ENCODE results near the gene VPS25.
A peak's percentile ranks its signal among the peaks of the same experiment; 100 is the strongest.

The VPS25 gene

DNA sequence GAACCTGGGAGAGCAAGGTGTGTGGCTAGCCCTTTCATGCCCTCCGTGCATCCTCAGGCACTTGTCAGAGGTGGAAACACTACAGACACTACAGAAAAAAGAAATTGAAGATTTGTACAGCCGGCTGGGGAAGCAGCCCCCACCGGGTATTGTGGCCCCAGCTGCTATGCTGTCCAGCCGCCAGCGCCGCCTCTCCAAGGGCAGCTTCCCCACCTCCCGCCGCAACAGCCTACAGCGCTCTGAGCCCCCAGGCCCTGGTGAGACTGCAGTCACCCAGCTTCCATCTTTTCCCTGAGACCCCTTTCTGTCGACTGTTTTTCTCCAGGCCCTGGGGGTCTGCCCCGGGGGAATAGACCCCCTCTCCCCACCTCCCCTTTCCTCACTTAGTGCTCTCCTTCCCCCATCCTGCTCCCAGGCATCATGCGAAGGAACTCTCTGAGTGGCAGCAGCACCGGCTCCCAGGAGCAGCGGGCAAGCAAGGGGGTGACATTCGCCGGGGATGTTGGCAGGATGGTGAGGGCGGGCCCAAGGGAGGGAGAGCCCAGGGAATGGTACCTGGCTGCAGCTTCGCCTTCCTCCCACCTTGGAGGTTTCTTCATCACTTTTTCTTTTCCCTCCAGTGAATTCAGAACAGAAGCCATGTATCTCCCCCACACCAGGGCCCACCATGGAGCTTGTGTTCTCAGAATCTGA lies 23.0 kb downstream of the VPS25 start:
- DNase-seq = no peak

DNA sequence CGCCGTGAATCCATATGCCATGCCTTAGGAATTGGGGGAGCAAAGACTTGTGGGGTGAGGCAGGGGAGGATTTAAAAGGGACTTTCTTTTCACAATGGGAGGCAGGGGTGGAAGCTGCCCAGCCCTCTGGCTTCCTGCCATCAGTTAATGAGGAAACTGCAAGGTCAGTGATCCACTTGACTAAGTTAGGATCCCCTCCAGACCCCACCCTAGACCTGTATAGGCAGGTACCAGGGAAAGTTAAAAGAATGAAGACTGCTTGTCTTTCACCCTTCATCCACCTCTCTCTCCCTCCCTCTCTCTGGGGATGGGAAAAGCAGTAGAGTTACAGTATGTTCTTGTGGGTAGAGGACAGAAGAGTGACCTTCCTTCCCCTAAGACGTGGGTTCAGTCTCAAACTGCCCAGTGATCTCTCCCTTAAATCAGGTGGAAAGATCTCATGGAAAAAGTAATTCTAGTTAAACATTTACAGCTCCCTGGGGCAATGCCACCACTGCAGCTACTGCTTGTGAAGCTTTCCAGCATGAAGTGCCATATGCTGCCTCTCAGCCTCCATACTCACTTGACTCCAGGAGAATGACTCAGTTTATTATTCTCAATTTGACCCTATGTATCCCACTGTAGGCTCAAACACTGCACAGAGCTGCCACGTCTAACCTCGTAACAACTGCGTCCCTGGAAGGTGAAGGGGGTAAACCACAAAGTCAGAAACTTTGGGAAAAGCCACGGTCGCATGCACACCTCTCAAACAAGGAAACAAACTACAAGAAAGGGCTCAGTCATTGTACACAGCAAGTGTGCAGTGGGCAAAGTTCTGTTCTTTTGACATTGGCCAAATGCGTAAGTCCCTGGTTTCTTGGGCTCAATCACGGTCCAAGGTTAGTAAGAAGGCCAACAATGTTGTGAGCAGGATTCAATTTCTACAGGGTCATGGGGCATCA lies 24.1 kb downstream of the VPS25 start:
- no peak for DNase-seq

DNA sequence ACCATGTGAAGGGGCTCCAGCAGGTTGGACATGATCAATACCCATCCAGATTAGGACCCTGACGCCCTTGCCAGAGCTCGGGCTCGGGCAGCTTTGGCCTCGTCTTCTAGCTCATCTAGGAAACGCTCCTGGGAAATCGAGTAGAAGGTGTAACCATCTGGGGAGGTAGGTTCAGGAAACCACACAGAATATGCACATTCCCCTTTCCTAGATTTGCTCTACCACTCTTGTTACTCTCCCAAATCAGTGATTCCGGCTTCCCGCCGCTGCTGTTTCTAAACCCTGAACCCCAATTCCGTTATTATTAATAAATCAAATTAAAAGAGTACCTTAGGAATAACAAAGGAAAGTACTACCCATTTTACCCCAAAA lies 24.7 kb downstream of the VPS25 start:
- no peak for DNase-seq

DNA sequence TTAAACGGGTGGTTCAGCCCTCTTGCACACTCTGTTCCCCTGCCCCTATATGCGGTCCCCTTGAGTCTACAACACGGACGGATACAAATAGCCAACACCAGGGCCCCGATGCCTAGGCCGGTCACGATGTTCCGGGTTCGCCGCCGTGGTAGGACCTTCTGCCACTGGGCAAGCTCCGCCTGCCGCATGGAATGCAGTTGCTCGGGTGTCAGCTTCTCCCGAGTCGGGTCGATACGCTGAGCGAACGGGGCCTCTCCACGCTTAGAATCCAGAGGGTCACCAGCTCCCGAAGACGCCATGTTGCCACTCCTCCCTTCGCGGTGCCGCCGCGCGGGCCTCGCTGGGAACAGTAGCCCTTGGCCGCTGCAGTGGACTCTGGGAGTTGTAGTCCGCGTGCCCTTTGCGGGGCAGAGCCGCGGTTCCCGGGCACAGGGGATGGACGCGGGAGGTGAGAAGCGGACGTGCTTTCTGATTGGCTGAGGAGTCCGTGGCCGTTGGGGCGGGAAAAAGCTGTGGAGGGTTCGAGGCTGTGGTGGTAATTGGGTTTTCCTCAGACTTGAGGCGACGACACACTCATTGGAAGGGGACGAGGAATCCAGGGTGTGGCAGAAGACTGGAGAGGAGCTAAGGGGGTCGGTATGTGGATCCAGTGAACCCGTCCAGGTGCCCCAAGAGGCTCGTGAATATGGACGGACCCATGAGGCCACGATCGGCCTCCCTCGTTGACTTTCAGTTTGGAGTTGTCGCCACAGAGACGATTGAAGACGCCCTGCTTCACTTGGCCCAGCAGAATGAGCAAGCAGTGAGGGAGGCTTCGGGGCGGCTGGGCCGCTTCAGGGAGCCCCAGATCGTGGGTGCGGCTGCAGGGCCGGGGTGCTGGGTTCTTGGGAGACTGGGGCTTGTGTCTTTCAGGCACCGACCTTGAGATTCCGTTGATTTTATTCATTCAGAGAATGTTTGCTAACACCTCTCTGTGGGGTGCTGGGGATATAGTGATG lies 25.4 kb downstream of the VPS25 start, which contains the start of the genes CNTD1 and COA3:
TSS of gene CNTD1 (plus strand) at position 479 of the 998 bp plus-strand sequence. CDS start at position 686, 207 bp downstream.
TSS of gene COA3 (minus strand) at position 322 of the 998 bp plus-strand sequence. CDS start at position 299, 23 bp downstream.
- peak; percentile 89 to 90 for DNase-seq

DNA sequence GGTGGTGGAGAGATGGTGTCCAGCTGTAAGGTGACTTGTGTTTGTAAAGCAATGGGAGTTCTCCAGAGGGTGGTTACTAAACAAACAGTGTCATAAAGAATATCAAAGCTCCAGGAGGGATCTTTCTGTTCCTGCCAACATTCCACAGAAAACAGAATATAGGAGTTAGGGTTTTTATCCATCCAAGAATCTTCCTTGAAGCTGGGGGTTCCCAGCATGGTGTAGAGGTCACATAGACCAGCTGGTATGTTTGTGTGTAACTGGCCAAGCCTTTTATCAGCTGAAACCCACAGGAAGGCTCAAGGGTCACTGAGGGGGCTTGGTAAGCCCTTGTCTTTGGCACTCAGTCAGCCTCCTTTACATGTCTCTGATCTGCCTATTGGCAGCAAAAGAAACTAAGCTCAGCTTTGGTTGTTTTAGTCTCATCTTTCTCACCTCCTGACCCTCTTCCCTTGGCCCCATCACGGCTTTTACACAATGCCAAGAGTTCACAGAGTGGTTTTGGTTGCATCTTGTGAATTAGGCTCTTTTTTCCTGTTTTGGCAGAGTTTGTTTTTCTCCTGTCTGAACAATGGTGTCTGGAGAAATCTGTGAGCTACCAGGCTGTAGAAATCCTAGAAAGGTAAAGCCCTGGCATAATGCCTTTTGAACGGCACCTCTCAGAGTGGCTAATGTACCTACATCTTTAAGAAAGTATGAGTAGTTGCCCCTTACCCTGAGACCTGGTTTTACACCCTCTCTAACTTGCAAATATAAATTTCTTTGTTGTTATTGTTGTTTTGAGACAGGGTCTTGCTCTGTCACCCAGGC lies 30.0 kb downstream of the VPS25 start:
- no peak for DNase-seq

DNA sequence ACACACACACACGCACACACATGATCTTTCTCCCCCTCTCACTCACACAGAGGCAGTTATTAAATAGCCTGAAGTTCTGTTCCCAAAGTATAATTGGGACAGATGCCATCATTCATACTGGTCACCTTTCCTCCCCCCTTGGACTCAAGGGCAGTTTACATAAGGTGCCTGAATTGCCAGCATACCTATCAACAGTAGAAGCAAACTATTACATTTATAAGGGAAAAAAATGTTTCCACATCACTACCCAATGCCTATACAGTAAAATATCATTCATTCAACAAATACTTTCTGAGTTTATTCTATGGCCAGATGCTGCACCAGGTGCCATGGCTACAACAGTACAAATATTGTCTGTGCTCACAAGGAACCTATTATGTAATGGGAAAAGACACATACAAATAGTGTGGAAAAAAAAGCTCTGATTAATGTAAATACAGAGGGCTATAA lies 31.7 kb downstream of the VPS25 start:
- no peak for DNase-seq

DNA sequence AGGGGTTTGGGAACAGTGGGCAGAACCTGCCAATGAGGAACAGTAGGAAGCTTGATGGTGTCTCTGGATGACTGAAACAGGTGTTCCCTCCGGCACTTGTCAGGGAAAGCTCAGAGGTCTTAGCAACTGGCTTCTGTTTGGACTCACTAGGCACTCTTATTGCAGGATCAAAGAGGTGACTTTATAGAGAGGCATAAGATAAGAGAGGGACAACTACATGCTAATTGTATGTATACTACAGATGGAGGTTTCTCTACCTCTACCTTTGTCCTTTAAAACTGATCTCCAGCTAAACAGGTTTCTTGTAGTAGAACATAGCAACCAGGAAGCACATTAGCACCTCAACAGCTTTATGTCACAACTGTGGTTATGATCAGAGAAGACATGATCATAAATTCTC lies 33.0 kb downstream of the VPS25 start:
- no peak for DNase-seq

DNA sequence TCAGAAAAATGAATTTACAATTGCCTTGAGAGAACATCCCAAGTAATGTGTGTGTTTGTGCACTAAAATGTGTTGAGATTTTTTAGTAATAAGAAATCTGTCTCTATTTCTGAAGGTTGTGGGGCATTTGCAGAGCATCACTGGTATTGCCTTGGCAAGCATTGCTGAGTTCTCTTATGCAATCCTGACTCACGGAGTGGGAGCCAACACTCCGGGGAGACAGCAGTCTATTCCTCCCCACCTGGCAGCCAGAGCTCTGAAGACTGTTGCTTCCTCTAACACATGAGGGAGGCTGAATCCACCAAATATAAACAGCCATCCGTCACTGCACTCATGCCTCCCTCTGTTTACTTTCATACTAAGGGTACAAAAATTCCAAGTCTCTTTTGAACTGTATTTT lies 36.0 kb downstream of the VPS25 start:
- DNase-seq = no peak

DNA sequence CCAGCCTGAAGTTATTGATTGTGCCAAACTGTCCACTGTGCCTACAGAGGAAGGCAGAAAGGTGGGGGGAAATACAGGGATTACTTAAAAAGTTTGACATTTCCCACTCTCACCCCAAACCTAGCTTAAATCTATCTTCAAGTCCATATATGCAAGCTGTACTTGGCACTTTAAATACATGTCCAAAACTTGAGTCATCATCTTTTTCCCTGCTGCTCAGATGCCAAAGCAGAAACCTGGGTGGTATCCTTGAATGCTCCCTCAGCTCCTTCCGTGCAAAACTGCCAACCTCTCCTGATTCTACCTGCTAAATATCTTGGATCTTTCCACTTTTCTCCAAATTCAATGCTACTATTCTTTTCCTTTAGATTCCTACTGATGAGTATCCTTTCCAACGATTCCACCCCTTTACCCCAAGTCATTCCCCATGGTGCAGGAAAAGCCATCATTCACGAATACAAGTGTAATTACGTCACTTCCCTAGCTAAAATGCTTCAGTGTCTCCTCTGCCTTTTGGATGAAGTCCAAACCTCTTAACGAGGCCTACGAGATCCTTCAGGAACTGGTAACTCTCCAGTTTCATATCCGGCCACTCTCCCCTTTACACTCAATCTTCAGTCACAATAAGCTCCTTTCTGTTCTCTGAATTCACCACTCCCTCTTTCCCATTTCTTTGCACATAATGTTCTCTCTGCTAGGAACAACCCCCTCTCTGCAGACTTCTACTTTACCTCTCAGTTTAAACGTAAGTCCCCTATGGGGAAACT lies 41.6 kb downstream of the VPS25 start:
- no peak for DNase-seq

DNA sequence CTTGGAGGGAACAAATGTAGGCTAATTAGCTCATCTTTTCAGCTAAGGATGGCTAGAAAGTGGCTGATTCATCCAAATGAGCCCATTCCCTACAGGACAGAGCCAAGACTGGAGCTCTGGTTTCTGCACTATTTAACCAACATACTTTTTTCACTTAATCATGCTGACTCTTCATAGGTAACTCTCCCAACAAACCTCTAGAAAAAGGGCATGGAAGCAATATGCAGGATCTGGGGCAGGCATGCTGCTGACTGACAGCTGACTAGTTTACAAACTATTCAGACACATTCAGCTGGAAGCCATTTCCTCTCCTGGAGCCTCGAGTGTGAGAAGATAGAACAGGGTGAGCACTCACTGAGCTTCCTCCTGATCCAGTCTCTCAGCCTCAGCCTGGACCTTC lies 44.6 kb downstream of the VPS25 start:
- no peak for DNase-seq

DNA sequence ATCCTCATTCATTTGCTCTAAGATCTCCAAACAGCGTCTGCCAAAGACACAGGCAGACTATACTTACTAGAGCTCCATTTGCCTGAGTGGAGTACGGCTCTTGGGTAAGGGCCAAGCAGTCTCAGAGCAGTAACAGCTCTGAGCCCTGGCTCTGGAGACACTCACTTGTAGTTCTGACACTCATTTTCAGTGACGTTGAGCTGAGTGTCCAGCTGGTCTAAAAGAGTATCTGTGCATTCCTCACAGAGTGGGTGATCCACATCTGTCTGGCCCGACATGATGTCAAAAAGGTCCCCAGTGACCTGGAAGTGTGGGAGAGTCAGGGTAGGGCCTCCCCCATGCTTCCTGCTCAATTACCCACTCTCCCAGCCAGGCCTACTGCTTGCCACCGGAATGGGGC lies 45.1 kb downstream of the VPS25 start:
- no peak for DNase-seq

DNA sequence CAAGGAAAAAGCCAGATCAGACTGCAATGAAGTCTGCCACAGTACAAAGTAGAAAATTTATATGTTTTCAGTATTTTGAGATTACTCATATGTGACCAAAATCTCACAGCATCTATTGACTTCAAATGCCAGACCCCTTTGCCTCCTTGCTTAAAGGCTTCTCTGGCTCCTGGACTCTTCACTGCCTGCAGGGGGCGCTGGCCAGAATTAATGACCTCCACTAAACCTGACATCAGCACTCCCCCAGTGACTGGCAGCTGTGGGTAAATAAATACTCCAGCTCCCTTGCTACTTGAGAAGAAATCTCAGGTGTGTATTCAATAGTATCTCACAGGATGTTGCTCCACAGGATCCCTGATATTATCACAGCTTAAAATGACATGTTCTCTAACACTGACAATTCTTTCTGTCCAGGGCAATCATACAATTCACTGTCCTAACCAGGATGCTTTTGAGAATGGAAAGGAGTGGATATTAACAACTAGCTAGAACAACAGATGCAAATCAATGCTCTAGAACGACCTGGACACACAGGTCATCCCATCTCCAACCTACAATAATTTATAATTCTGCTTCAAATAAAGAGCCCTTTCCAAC lies 46.8 kb downstream of the VPS25 start:
- peak; percentile 78 to 83 for DNase-seq

DNA sequence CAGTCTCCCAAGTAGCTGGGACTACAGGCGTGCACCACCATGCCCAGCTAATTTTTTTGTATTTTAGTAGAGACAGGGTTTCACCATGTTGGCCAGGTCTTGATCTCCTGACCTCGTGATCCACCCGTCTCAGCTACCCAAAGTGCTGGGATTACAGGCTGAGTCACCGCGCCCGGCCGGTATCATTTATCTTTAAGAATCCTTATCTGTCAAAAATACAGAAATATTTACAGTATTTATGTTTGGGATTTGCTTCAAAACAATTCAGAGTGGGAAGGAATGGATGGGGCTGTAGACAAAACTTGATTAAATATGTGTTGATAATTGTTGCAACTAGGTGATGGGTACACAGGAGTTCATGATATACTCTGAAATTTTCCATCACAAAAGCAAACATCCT lies 47.9 kb downstream of the VPS25 start:
- DNase-seq = no peak

DNA sequence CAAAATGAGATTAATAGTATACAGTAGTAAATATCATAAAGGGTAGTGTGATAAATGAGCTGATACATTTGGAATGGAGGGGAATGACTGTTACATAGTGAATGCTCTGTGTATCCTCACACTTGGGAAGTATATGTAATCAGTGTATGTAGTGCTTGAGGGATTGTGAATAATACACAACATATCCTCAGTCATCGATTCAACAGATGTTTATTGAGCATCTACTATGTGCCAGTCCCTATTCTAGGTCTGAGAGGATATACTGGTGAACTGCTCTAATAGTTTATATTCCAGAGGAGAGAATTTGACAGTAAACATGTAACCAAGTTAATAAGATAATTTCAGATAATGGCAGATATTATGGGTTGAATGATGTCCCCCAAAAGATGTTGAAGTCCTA lies 54.2 kb downstream of the VPS25 start:
- DNase-seq = no peak
